ENCODE data around the gene SYNDIG1. TPM values are rescaled to one million over a fixed set of nuclear protein-coding genes. Genes with fewer than 3 reads are reported as not detected.

SYNDIG1 gene
- total RNA-seq, 4 donors from 2014 or later = 8.3 to 12.4 (median 10.2) TPM

GRCh38 chr20:24648919-24649318 is 179.5 kb downstream of the SYNDIG1 start:
- no peak for DNase-seq
- H3K4me1 ChIP-seq = no peaks in the 10 kb centered on the region
- TF ChIP-seq POLR2A (IDR thresholded peaks at IDR 0.05) (no peak), CTCF (IDR thresholded peaks at IDR 0.05) (no peak)
- no peaks in the 10 kb centered on the region for H3K27me3 ChIP-seq
- no peaks in the 10 kb centered on the region for H3K36me3 ChIP-seq
- no peak overlapping the region for H3K27ac ChIP-seq
- no peak overlapping the region for H3K4me3 ChIP-seq (replicated peaks in 1 of 3)
- WGBS, 2 donors = 84 to 87% methylated on average over 2 of the region's 2 CpGs
- intact Hi-C loops (cut with DNase I) = no loop called here
- no peaks in the 10 kb centered on the region for H3K9me3 ChIP-seq

GRCh38 chr20:24649787-24650490 is 180.5 kb downstream of the SYNDIG1 start:
- 76 to 82% methylated on average over 11 of the region's 11 CpGs for WGBS, 2 donors
- intact Hi-C loops (cut with DNase I) = no loop called here

GRCh38 chr20:24651171-24651975 is 181.9 kb downstream of the SYNDIG1 start:
- Histone ChIP-seq H3K9me3 (no peaks in the 10 kb centered on the region), H3K27me3 (no peaks in the 10 kb centered on the region), H3K4me3 (replicated peaks in 1 of 3) (no peak overlapping the region), H3K4me1 (no peaks in the 10 kb centered on the region), H3K36me3 (no peaks in the 10 kb centered on the region), H3K27ac (no peak overlapping the region)
- DNase-seq = no peak
- no peak for TF ChIP-seq CTCF (IDR thresholded peaks at IDR 0.05)
- no peak for TF ChIP-seq POLR2A (IDR thresholded peaks at IDR 0.05)
- intact Hi-C loops (cut with DNase I) = no loop called here
- 79 to 80% methylated on average over 7 of the region's 7 CpGs for WGBS, 2 donors

More at GRCh38 chr20:24649787-24650490, 180.5 kb downstream of the SYNDIG1 start:
- Histone ChIP-seq H3K27me3 (no peaks in the 10 kb centered on the region), H3K27ac (no peak overlapping the region), H3K4me3 (replicated peaks in 1 of 3) (no peak overlapping the region), H3K36me3 (no peaks in the 10 kb centered on the region), H3K9me3 (no peaks in the 10 kb centered on the region), H3K4me1 (no peaks in the 10 kb centered on the region)
- no peak for DNase-seq
- TF ChIP-seq CTCF (IDR thresholded peaks at IDR 0.05) (no peak), POLR2A (IDR thresholded peaks at IDR 0.05) (no peak)

GRCh38 chr20:24651976-24652345 is 182.5 kb downstream of the SYNDIG1 start:
- intact Hi-C loops (cut with DNase I) = no loop called here
- H3K4me1 ChIP-seq = no peaks in the 10 kb centered on the region
- WGBS, 2 donors = 90 to 92% methylated on average over 4 of the region's 4 CpGs
- TF ChIP-seq CTCF (IDR thresholded peaks at IDR 0.05) (no peak), POLR2A (IDR thresholded peaks at IDR 0.05) (no peak)
- H3K36me3 ChIP-seq = no peaks in the 10 kb centered on the region
- no peaks in the 10 kb centered on the region for H3K27me3 ChIP-seq
- no peak overlapping the region for H3K4me3 ChIP-seq (replicated peaks in 1 of 3)
- no peaks in the 10 kb centered on the region for H3K9me3 ChIP-seq
- H3K27ac ChIP-seq = no peak overlapping the region
- DNase-seq = no peak

GRCh38 chr20:24653306-24653705 is 183.9 kb downstream of the SYNDIG1 start:
- H3K36me3 ChIP-seq = no peaks in the 10 kb centered on the region

More at GRCh38 chr20:24653306-24653705, 183.9 kb downstream of the SYNDIG1 start:
- Histone ChIP-seq H3K4me3 (replicated peaks in 1 of 3) (no peak overlapping the region), H3K4me1 (no peaks in the 10 kb centered on the region), H3K9me3 (no peaks in the 10 kb centered on the region), H3K27ac (no peak overlapping the region), H3K27me3 (no peaks in the 10 kb centered on the region)
- intact Hi-C loops (cut with DNase I) = no loop called here
- DNase-seq = no peak
- TF ChIP-seq POLR2A (IDR thresholded peaks at IDR 0.05) (no peak), CTCF (IDR thresholded peaks at IDR 0.05) (no peak)
- 84 to 87% methylated on average over 5 of the region's 5 CpGs for WGBS, 2 donors
